NT2/D1 (cell line): ENCODE measurements around the gene VWA2.

Source experiments
- SUZ12 ChIP-seq: IDR thresholded peaks from 2 replicates; pipeline ENCODE4 v1.6.1; 2011; ENCODE audit not compliant: insufficient read length, insufficient read depth; ENCODE audit errors: extremely low read depth
- YY1 ChIP-seq: IDR thresholded peaks from 2 replicates; pipeline ENCODE4 v1.6.1; 2011; ENCODE audit not compliant: insufficient read length, insufficient read depth

DNA sequence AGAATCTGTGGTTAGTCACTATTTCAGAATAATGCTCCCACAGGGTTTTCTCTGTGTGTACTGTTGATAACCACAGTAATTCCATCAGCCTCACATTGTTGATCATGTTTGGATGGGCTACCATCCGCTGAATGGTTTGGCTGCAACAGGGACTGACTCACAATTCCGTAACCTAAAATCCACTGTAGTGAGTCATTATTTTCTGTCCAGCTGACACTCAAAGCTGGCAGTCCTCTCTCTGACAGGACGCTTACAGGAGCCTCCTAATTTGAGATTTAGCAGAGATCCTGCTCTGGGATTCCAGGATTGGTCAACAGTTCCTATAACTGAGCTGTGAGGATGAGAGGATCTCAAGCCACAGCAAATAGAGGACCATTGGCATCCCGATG is 32.7 kb downstream of the VWA2 start:
- TF ChIP-seq YY1: no peak
- no peak for TF ChIP-seq SUZ12
